ENCODE data around the gene TBC1D3D. TPM values are rescaled to one million over a fixed set of nuclear protein-coding genes. Genes with fewer than 3 reads are reported as not detected.

The TBC1D3D gene
- 0.17 TPM in 1 of 2 replicates, not detected in the other for total RNA-seq

GRCh38 chr17:38003676-38004075 lies at the start of gene TBC1D3D:
Gene TBC1D3D, plus strand, starts transcription at chr17:38003976. Its CDS starts 1,585 bp downstream, at chr17:38005561.

GRCh38 chr17:37988960-37989359 lies 14.8 kb upstream of the TBC1D3D start, which contains the start of gene TBC1D3L:
Gene TBC1D3L, minus strand, starts transcription at chr17:37989060. Its CDS starts 1,540 bp downstream, at chr17:37987520.

Other genes with a start within 250 kb of the TBC1D3D start
- not detected in 2 replicates for gene TBC1D3K, start 79.6 kb upstream of the TBC1D3D start, total RNA-seq
- 6.7 and 7.8 TPM in 2 replicates for gene TBC1D3L, start 14.9 kb upstream of the TBC1D3D start, total RNA-seq
- gene TBC1D3C, start 64.7 kb downstream of the TBC1D3D start, total RNA-seq = not detected in 2 replicates
- gene TBC1D3E, start 124.0 kb downstream of the TBC1D3D start, total RNA-seq = not detected in 2 replicates
- gene TBC1D3, start 188.6 kb downstream of the TBC1D3D start, total RNA-seq = not detected in 2 replicates

Measured in smooth muscle cell of trachea (primary cell).